GM12878 (cell line): ENCODE results near the gene VSTM4.

Experiments
- ZNF24 ChIP-seq: fragments of 450-650 bp; IDR thresholded peaks from 2 replicates; pipeline ENCODE4 v1.6.1; 2017; ENCODE audit warnings: antibody characterized with exemption, mild to moderate bottlenecking
- TF ChIP-seq, protein P1 (sequence below), 3 experiments: IDR thresholded peaks in 2 of 3; conservative IDR thresholded peaks in 1 of 3; 2 replicates each; pipeline ENCODE4 v1.5.1; 2011; ENCODE audit warnings: low read depth in 3 of 3, low read length in 3 of 3, mild to moderate bottlenecking in 3 of 3, control low read depth in 2 of 3, moderate library complexity in 2 of 3, inconsistent platforms in 1 of 3, mixed read lengths in 1 of 3; ENCODE audit not compliant: control insufficient read depth in 2 of 3, insufficient read depth in 1 of 3; ENCODE audit errors: extremely low read depth in 1 of 3

DNA sequence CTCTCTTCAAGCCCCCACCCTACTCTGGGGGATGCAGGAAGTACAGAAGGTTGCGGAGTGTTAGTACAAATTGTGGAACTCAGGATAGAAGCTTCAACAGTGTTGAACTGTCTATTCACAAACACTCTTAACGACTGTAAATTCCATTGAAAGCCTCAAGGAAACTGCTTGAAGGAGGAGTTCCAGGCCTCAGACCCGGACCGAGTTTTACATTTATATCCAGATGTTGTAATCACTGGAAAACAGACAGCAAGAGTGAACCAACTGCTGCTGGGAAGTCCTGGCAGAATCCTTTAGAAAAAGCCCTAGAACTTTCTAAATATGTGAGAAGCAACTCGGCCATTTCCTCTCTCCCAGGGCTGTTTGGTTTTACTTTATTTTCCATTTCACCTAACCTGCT, 91.6 kb downstream of the VSTM4 start:
- TF ChIP-seq, protein P1, sequence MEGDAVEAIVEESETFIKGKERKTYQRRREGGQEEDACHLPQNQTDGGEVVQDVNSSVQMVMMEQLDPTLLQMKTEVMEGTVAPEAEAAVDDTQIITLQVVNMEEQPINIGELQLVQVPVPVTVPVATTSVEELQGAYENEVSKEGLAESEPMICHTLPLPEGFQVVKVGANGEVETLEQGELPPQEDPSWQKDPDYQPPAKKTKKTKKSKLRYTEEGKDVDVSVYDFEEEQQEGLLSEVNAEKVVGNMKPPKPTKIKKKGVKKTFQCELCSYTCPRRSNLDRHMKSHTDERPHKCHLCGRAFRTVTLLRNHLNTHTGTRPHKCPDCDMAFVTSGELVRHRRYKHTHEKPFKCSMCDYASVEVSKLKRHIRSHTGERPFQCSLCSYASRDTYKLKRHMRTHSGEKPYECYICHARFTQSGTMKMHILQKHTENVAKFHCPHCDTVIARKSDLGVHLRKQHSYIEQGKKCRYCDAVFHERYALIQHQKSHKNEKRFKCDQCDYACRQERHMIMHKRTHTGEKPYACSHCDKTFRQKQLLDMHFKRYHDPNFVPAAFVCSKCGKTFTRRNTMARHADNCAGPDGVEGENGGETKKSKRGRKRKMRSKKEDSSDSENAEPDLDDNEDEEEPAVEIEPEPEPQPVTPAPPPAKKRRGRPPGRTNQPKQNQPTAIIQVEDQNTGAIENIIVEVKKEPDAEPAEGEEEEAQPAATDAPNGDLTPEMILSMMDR (IDR thresholded peaks at IDR 0.05 in 2 of 3, conservative IDR thresholded peaks at IDR 0.05 in 1 of 3; ENCODE audit: control insufficient read depth in 2 of 3, extremely low read depth in 1 of 3, insufficient read depth in 1 of 3, low read depth in 3 of 3, low read length in 3 of 3) = no peak
- TF ChIP-seq ZNF24 = no peak
